Gastroesophageal sphincter (tissue), 4 donors: ENCODE results near the gene CD82. TPM values are rescaled to one million over a fixed set of nuclear protein-coding genes. Genes with fewer than 3 reads are reported as not detected.
"Not testable (repeated sequence)": the region's sequence is repeated elsewhere in the genome, so short reads cannot be mapped to it uniquely, and the experiment has no call there.

Source experiments
- ATAC-seq: fragments of 150-250 bp; one replicate; pipeline ENCODE4 v1.9.1; 2016; ENCODE audit warnings: mild to moderate bottlenecking, moderate library complexity
- H3K27ac ChIP-seq, 4 donors: fragments of 200-600 bp; sonication (generic) in 3 of 4; 1 replicate in 3 of 4; 2 replicates in 1 of 4; pipeline ENCODE4 v1.5.1; 2016 to 2019
- H3K27me3 ChIP-seq: fragments of 200-600 bp; sonication (generic); one replicate; pipeline ENCODE4 v1.5.1; 2019
- H3K36me3 ChIP-seq, 2 donors: fragments of 200-600 bp; sonication (generic); one replicate each; pipeline ENCODE4 v1.5.1; 2019; ENCODE audit warnings: control low read depth in 1 of 2
- H3K4me1 ChIP-seq, 3 donors: fragments of 200-600 bp; sonication (generic); 1 replicate in 2 of 3; 2 replicates in 1 of 3; pipeline ENCODE4 v1.5.1; 2016 to 2019; ENCODE audit warnings: control low read depth in 2 of 3
- H3K4me3 ChIP-seq, 2 donors: fragments of 200-600 bp; sonication (generic); one replicate each; pipeline ENCODE4 v1.5.1; 2019; ENCODE audit warnings: mild to moderate bottlenecking in 1 of 2, moderate library complexity in 1 of 2
- H3K9me3 ChIP-seq, 3 donors: fragments of 200-600 bp; sonication (generic); one replicate each; pipeline ENCODE4 v1.5.1; 2017 to 2019; ENCODE audit warnings: control low read depth in 2 of 3
- CTCF ChIP-seq, 4 experiments: fragments of 200-600 bp in 2 of 4; fragments of 450-650 bp in 2 of 4; sonication (generic) in 1 of 4; IDR thresholded peaks; one replicate each; pipeline ENCODE4 v1.5.1; 2017 to 2019; ENCODE audit warnings: antibody characterized with exemption in 4 of 4, mild to moderate bottlenecking in 2 of 4, moderate library complexity in 2 of 4
- EP300 ChIP-seq: sonication (generic); formaldehyde crosslinking; IDR thresholded peaks from one replicate; pipeline ENCODE4 v1.6.1; 2017; ENCODE audit warnings: antibody characterized with exemption, mild to moderate bottlenecking
- POLR2A ChIP-seq, 2 donors: fragments of 450-650 bp; IDR thresholded peaks; one replicate each; pipeline ENCODE4 v1.6.1; 2017; ENCODE audit warnings: antibody characterized with exemption in 2 of 2, mild to moderate bottlenecking in 2 of 2, moderate library complexity in 1 of 2
- POLR2AphosphoS5 ChIP-seq: sonication (generic); formaldehyde crosslinking; IDR thresholded peaks from one replicate; pipeline ENCODE4 v1.6.1; 2017; ENCODE audit warnings: antibody characterized with exemption
- WGBS, 2 donors: methylation state at CpG; one replicate each; pipeline ENCODE4 v1.1.5; 2018; ENCODE audit warnings: low coverage in 1 of 2; 5-methylcytosine and 5-hydroxymethylcytosine counted together
- total RNA-seq, 4 donors: library from RNA; depleted of rRNA; stranded (reverse); fragments of >200 nt; gene quantifications; one replicate each; pipeline ENCODE4 v1.1.0, GENCODE V29; 2016

The CD82 gene
- total RNA-seq, 4 donors from 2014 or later: 12.7 to 24.0 (median 19.1) TPM

DNA sequence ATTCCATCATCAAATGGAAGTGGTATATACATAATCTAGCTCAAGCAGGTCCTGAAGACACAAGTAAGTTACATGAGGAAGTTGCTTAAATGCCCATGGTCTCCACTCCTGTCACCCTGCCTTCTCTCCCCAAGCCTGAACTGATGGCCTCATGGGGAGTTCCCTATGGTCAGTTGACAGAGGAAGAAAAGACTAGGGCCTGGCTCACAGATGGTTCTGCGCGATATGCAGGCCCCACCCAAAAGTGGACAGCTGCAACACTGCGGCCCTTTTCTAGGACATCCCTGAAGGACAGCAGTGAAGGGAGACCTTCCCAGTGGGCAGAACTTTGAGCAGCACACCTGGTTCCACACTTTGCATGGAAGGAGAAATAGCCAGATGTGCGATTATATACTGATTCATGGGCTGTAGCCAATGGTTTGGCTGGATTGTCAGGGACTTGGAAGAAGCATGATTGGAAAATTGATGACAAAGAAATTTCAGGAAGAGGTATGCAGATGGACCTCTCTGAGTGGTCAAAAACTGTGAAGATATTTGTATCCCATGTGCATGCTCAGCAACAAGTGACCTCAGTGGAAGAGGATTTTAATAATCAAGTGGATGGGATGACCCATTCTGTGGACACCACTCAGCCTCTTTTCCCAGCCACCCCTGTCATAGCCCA, 17.3 kb upstream of the CD82 start:
- no peaks in the 10 kb centered on the region for H3K36me3 ChIP-seq
- peaks cover 0 to 15% (median 0%) of the 10 kb centered on the region in 3 donors for H3K9me3 ChIP-seq
- 89 to 100% methylated on average over 1 of the region's 4 CpGs for WGBS, 2 donors
- TF ChIP-seq CTCF (IDR thresholded peaks at IDR 0.05) (no peak), POLR2A (IDR thresholded peaks at IDR 0.05) (no peak), POLR2AphosphoS5 (no peak), EP300 (no peak)
- ATAC-seq: no peak
- H3K27ac ChIP-seq: no peak overlapping the region
- no peak overlapping the region for H3K4me3 ChIP-seq
- no peaks in the 10 kb centered on the region for H3K27me3 ChIP-seq
- no peaks in the 10 kb centered on the region for H3K4me1 ChIP-seq

- WGBS, 2 donors: 76 to 81% methylated on average over 4 of the region's 5 CpGs
- H3K36me3 ChIP-seq, ATAC-seq, H3K4me1 ChIP-seq, H3K27ac ChIP-seq, H3K27me3 ChIP-seq, H3K4me3 ChIP-seq: not testable (repeated sequence)
- H3K9me3 ChIP-seq: peaks cover 0 to 16% (median 0%) of the 10 kb centered on the region in 3 donors
These were observed 16.3 kb upstream of the CD82 start for GRCh38 chr11:44548961-44549749.

GRCh38 chr11:44550123-44550522, 15.3 kb upstream of the CD82 start:
- Histone ChIP-seq H3K27me3 (no peaks in the 10 kb centered on the region), H3K4me1 (no peaks in the 10 kb centered on the region), H3K9me3 (peaks cover 0 to 16% (median 0%) of the 10 kb centered on the region in 3 donors), H3K27ac (no peak overlapping the region), H3K36me3 (no peaks in the 10 kb centered on the region), H3K4me3 (no peak overlapping the region)
- ATAC-seq: no peak
- TF ChIP-seq CTCF (IDR thresholded peaks at IDR 0.05) (no peak), EP300 (no peak), POLR2AphosphoS5 (no peak), POLR2A (IDR thresholded peaks at IDR 0.05) (no peak)
- 73 to 75% methylated on average over 8 of the region's 8 CpGs for WGBS, 2 donors

GRCh38 chr11:44551456-44552139, 13.9 kb upstream of the CD82 start:
- Histone ChIP-seq H3K4me3 (no peak overlapping the region), H3K4me1 (peaks cover 0 to 2% (median 0%) of the 10 kb centered on the region in 3 donors), H3K27me3 (no peaks in the 10 kb centered on the region), H3K9me3 (peaks cover 0 to 7% (median 0%) of the 10 kb centered on the region in 3 donors), H3K36me3 (no peaks in the 10 kb centered on the region), H3K27ac (no peak overlapping the region)
- 91 to 99% methylated on average over 4 of the region's 4 CpGs for WGBS, 2 donors
- TF ChIP-seq POLR2A (IDR thresholded peaks at IDR 0.05) (no peak), POLR2AphosphoS5 (no peak), EP300 (no peak), CTCF (IDR thresholded peaks at IDR 0.05) (no peak)
- no peak for ATAC-seq

GRCh38 chr11:44555031-44555800, 10.2 kb upstream of the CD82 start:
- TF ChIP-seq EP300 (no peak), POLR2A (IDR thresholded peaks at IDR 0.05) (no peak), POLR2AphosphoS5 (no peak), CTCF (IDR thresholded peaks at IDR 0.05) (no peak)
- H3K27me3 ChIP-seq: no peaks in the 10 kb centered on the region
- no peaks in the 10 kb centered on the region for H3K36me3 ChIP-seq
- no peak overlapping the region for H3K27ac ChIP-seq
- ATAC-seq: no peak
- peaks cover 0 to 7% (median 0%) of the 10 kb centered on the region in 3 donors for H3K9me3 ChIP-seq
- no peak overlapping the region for H3K4me3 ChIP-seq
- 88 to 91% methylated on average over 4 to 5 of the region's 5 CpGs for WGBS, 2 donors
- peaks cover 0 to 8% (median 0%) of the 10 kb centered on the region in 3 donors for H3K4me1 ChIP-seq
